Activated T-cell treated with anti-CD3 and anti-CD28 coated beads, Interleukin-2, amount 50 U/mL, for 48 hours (primary cell): ENCODE measurements around the gene FZD2.
"Not testable (repeated sequence)": the region's sequence is repeated elsewhere in the genome, so short reads cannot be mapped to it uniquely, and the experiment has no call there.

Source experiments
- DNase-seq, 2 experiments: peaks; one replicate each; pipeline ENCODE4 v3.0.0-alpha.2; 2020

Gene FZD2

DNA sequence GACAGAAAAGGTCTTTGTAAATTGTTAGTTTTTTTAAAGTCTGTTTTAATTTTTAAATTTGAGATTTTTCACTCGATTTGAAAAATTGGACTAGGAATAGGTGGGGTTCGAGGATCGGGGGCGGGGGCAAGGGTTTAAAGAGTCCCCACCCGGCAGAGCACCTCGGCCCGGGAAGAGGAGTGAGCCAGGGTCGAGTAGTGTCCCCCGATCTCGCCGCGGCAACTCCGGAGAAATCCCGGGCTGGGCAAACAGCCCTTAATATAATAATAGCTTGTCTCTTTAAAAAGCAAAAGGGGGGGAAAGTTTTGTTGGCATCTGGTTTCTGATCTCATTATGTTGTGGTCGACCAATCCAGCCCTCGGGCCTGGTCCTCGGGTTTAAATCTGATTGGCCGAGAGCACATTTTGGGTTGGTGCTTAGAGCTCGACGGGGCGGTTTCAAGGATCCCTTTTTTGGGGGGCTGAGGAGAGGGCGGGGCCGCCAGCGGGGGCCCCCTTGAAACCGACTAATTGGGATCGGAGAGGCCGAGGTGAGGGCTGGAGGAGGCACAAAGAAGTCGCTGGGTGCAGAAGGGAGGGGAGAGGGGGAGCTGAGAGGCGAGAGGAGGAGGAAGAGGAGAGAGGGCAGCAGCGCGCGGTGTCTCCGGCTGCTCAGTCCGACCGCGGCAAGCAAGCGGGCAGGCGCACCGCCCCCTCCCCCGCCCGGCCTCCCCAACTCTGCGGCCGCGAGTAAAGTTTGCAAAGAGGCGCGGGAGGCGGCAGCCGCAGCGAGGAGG lies at the start of gene FZD2:
Gene FZD2, plus strand, starts transcription at position 653 of the 775 bp plus-strand sequence. CDS start 205 bp downstream, outside the sequence.
- peak; percentile 57 to 62 for DNase-seq

DNA sequence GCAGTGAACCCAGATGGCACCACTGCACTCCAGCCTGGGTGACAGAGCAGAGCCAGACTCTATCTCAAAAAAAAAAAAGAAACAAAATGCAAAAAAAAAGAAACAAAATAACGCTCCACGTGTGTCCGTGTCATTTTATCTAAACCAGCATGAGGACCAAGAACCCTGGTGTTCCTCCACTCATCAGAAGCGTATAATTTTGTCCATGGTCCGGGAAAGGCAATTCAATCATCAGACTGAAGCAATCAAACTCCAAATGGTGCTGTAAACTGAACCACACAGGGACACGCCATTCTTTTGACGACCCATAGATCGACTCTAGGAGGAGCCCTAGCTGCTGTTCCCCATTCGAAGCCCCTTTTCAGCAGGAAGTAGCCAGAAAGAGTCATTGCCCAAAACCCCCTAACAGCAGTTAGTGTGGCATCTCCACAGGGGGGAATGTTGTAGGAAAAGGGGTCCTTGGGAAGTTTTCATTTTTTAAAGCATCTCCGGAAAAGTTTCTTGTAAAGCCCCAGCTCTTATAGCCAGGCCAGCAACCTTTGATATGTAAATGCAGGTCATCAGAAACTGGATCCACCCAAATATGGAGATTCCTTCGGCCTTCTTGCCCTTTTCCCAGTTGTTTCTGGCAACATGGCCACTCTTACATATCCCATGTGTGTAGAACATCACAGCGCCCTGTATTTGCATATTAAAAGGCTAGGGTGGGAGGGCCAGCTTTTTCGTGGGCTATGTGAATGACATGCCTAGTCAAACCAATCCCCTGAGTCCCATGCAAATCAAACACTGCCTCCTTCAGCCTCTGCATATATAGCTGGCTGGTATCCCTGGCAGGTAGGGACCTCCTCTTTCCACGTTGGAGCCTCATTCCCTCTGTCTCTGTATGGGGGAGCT lies 45.8 kb upstream of the FZD2 start:
- not testable (repeated sequence) for DNase-seq

DNA sequence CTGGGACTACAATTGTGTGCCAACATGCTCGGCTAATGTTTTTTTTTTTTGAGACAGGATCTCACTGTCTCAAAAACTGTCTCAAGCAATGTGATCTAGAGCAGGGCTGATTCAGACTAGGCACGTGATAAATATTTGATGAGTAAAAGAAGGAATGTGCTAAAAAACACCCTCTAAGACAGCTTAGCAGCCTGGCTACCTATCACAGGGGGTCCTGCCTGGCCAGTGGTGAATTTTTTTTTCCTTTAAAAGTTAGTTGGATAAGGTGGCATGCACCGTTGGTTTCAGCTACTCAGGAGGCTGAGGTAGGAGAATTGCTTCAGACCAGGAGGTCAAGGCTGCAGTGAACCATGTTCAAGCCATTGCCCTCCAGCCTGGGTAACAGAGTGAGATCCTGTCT lies 39.3 kb upstream of the FZD2 start:
- DNase-seq, result no peak

DNA sequence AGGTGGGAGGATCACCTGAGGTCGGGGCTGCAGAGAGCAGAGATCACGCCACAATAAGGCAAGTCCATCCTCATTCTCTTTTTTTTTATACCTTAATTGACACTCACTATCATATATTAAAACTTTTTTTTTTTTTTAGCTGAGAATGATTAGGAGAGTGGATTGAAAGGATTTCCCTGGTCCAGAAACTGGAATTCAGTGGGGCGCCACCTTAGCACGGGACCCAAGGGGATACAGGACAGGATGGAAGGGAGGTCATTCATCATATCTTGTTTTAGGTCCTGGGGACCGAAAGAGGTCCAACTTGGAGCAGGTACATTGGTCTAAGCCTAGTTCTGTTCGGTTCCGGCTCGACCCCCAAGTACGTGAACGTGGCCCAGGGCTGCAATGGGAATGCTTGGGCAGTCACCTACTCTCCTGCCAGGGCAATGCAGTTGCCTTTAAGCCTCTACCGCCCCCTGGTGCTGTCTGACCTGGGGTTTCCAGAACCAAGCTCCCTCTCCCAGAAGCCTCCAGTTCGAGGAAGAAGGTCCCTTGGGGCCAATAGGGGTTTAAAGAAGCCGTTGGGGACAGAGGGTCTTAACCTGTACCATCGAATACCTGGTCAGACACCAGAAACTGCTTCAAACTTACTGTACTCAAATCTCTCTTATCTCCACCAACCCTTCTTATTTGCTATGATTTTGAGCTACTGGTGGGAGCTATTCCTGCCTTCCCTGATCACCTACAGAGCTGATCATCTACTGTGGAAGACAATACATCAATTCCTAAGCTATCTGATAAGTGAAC lies 34.2 kb upstream of the FZD2 start:
- DNase-seq, result peak; percentile 78 to 83

DNA sequence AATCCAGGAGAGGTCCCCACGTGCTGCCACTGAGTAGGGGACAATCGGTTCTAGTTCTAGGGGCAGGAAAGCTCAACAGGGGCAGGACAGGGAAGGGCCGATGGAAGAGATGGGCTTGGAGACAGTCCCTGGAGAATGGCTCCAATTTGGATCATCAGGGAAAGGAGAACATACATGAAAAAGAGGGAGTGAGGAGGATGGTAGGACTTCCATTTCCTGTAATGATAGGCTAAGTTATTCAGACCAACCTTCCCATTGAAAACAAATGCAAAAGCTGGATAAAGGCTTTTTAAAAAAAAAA lies 33.7 kb upstream of the FZD2 start:
- no peak for DNase-seq

DNA sequence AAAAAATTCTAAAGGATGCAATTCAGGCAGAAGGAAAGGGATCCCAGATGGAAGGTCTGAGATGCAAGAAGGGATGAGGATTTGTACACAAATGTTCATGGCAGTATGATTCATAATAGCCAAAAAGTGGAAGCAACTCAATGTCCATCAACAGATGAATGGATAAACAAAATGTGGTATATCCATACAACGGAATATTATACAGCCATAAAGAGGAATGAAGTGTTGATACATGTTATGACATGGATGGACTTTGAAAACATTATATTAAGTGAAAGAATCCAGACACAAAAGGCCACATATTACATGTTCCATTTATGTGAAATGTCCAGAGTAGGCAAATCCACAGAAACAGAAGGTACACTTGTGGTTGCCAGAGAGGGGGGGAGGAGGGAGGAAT lies 30.2 kb upstream of the FZD2 start:
- no peak for DNase-seq

DNA sequence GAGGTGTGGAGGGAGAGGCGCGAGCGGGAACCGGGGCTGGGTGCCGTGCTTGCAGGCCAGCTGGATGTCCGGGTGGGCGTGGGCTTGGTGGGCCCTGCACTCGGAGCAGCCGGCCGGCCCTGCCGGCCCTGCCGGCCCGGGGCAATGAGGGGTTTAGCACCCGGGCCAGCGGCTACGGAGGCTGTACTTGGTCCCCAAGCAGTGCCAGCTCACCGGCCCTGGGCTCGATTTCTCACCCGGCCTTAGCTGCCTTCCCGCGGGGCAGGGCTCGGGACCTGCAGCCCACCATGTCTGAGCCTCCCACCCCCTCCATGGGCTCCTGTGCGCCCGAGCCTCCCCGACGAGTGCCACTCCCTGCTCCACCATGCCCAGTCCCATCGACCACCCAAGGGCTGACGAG lies 29.3 kb upstream of the FZD2 start:
- DNase-seq, result no peak

DNA sequence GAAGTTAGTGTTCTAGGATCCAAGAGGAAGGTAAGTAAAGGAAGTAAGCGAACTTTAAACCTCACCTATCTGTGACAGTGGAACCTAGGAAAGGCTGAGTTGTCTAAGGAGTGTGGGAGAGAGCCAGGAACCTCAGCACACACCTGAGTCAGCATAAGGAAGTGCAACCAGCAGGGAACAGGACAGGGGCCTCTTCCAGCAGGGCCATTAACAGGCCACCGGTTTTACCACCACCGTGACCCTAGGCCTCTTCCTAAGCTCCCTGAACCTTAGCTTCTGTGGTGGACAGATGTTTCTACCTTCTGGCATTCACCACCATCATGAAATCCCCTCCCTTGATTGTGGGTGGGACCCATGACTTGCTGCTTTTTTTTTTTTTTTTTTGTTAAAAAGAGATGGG lies 27.4 kb upstream of the FZD2 start:
- DNase-seq, result no peak

DNA sequence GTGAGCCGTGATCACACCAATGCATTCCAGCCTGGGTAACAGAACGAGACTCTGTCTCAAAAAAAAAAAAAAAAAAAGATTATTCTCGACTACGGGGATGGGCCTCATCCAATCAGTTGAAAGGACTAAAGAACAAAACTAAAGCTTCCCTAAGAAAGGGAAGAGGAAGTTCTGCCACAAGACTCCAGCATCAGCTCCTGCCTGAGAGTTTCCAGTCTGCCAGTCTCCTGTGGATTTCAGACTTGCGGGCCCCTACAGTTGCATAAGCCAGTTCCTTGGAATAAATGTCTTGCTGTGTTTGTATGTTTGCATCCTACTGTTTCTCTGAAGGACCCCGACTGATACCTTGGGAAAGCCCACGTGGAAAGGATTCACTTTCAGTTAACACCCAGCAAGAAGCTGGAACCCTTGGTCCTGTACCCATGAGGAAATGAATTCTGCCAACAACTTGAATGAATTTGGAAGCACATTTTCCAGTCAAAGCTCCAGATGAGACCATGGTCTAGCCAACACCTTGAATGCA lies 26.3 kb upstream of the FZD2 start:
- DNase-seq, result no peak

DNA sequence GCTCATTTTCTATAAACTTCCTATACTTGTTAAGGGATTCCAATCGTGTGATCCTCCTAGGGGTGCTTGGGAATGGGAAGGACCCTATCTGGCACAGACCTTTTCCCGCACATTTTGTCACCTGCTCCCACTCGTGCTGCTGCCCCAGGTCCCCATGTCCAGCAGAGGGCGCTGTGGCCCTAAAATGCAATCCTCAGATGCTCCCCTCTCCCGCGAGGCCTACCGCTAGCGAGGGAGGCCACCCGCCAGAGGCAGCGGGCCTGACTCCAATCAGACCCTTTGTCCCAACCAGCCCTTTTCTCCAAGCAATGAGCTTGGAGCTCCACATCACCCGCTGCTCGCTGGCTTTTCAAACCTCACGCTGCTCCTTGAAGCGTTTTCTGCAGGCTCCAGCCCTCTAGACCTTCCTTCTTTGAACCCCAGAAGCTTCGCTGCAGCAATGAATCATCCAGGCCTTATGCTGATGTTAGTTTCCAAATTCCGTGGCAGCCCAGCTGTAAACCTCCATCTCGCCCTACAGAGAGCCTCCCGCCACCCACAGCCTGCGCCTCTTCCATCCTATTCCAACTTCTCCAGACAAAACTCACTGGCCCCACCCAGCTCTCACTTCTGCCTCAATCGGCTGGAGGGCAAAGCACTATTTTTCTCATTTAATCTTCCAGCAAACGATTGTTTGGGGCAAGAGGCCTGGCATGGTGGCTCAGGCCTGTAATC lies 23.6 kb upstream of the FZD2 start:
- peak; percentile 92 to 93 for DNase-seq

DNA sequence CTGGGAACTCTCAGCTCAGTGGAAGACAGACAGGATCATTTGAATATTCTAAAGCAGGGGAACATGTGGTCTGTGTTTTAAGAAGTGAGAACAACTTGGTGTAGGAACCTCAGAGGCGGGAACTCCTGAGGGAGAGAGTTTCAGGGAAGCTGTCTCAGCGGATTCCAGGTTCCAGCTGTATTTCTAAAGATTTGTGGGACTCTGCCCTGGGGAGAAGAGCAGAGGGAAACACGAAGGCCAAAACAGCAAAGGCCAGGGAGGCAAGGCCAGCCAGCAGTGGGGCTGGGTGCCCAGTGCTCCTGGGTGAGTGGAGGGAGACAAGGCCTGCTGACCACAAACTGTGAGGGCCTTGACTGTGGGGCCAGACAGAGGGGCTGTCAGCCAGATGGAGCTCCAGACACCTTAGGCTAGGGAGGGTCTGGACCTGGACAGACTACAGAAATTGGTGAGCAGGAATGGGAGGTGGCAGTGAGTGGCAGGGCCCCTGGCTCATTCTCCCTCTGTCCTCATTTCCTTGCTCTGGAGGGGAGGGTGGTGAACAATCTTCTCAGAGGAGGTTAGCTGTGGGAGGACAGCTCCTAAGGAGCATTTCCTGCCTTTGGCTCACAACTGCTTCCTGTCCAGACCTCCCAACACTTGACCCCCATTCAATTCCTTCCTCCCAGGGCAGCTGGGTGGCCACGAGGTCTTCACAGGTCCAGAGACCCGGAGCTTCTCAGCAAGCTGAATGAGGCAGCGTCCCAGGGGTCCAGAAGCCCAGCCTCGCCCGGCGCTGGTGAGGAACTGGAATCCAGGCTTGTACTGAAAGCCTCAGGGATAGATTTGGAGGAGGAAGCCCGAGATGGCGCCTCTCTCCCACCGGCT lies 21.0 kb upstream of the FZD2 start:
- no peak for DNase-seq

DNA sequence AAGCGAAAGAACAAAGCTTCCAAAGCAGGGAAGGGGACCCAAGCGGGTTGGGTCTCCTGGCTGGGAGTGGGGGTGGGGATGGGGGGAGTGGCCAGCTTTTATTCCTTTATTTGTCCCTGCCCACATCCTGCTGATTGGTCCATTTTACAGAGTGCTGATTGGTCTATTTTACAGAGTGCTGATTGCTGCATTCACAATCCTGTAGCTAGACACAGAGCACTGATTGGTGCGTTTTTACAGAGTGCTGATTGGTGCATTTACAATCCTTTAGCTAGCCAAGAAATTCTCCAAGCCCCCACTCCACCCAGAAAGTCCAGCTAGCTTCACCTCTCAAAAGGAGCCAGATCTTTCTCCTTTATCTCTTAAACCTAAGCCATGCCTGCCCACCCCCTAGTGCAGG lies 19.4 kb upstream of the FZD2 start:
- DNase-seq, result not testable (repeated sequence)

DNA sequence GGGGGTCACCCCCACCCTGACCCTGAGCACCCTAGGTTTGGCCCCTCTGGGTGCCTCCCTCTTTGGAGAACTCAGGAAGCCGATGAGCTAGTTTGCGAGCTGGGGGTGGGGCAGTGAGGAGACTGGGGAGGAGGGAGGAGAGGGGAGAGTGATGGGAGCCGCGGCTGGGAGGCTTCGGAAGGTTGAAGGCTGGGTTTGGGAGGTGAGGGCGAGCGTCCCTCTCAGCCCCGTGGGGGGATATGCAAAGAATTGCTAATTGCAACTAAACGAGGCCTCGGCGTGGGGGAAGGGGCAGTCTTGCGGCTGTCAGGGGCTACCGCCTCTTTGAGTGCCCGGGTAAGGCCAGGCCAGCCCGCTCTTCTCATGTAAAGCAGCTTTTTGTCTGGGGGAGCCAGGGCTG lies 17.6 kb upstream of the FZD2 start:
- no peak for DNase-seq

DNA sequence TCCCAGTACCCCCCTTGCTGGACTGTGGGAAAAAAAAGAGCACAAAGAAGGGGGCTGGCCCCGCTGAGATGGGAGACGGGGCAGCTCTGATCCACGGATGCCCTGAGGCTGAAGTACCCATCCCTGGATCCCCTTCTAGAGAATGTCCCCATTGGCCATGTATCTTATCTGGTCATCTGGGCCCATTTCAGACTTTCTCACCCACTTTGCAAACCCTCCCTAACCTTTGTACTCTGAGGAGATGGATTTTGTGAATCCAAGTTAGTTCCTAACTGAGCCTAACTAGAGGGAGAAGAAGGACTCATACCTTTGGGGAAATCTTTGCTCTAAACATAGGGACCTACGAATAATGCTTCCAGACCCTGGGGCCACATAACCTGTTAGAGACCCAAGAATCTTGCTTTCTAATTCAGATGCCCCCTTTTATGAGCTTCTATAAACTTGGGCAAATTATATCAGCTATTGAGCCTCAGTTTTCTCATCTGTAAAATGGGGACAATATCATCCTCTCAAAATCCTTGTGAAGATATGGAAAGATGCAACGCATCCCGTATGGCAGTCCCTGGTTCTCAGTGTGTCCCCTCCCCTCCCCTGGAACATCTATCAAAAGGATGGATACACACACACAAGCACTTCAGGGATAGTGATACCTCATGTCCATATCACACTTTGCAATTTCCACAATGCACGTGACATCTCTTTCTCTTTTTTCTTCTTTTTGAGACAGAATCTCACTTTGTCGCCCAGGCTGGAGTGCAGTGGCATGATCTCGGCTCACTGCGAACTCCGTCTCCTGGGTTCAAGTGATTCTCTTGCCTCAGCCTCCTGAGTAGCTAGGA lies 16.8 kb upstream of the FZD2 start:
- DNase-seq, result no peak

DNA sequence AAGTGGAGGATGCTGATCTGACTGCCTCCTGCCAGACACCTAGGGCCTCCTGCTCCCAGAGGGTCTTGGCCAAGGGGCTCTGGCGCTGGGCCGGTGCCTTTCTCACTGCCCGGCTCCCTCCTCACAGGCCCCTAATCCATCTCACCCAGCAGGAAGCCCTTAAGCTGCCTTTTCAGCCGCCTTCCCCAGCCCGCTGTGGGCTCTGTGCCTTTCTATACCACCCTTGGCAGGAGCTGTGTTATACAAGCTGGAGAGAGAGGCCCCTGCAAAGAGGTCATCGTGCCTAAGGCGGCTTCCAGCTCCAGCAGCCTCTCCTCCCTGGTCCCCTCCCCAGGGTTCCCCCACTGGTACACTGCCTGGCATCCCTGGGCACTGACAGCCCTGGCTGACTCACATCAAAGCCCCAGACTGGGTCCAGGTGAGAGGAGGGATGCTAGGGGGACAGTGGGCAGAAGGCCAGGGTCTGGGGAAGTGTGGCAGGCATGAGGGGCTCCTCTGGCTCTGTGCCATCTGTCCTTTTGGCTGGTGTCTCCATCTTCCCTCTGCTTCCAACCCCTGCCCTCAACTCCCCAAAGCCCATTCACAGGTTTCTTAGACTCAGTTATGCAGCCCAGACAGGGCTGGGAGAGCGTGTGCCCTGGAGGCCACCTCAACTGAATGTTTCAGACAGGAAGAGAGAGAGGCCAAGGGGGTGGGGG lies 15.3 kb upstream of the FZD2 start:
- no peak for DNase-seq

DNA sequence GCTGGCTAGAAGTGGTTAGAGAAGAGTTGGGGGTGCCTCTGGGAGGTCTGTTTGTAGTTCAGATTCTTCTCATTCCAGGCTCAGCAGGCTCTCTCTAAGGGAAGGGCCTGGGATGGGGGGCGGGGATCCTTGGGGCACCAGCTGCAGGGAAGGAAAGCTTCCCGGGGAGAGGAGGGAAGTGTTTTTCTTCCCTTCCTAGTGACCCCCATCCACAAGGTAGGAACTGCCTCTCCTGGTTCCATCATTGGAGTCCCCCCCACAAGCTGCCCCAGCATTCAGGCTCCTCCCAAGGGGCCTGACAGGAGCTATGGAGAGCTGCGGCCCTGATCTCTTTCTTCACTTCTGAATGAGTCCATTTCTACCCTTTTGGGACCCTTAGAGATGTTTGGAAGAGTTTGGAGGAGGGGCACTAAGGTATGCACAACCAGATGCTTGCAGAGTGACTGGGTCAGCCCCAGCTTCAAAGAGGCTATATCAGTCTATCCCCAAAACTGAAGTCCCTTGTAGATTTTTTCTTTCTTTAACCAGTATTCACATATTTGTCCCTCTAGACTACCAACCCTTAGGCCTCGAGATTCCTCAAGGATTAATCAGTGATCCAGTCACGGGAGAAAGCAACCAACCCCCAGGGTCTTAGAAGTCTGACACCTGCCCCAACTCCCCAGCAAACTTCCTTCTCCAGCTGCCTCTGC lies 13.9 kb upstream of the FZD2 start:
- no peak for DNase-seq

DNA sequence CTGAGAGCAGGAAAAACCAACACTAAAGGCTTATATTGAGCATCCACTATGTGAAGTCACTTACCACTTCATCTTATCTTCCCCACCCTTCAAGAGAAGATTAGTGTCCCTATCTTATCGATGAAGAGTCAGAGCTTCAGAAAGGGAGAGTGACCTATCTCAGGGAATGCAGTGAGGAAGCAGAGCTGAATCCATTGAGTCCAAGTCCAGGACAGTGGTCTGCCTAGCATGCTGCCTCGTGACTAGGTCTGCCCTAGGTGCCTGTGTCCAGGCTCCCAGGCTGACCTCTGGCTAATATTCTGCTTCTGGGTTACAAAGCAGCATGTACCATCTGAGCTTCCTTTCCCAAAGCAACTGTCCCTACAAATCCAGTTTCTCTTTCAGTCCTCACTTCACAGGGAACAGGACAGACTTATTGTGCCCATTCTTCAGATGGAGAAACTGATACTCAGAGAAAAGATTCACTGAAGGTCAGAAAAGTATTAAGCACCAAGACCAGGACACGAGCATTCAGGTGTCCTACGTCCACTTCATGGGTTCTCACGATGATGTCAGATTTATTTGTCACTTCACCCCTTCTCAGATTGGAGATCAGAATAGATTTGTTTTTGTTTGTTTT lies 13.3 kb upstream of the FZD2 start:
- DNase-seq, result no peak

DNA sequence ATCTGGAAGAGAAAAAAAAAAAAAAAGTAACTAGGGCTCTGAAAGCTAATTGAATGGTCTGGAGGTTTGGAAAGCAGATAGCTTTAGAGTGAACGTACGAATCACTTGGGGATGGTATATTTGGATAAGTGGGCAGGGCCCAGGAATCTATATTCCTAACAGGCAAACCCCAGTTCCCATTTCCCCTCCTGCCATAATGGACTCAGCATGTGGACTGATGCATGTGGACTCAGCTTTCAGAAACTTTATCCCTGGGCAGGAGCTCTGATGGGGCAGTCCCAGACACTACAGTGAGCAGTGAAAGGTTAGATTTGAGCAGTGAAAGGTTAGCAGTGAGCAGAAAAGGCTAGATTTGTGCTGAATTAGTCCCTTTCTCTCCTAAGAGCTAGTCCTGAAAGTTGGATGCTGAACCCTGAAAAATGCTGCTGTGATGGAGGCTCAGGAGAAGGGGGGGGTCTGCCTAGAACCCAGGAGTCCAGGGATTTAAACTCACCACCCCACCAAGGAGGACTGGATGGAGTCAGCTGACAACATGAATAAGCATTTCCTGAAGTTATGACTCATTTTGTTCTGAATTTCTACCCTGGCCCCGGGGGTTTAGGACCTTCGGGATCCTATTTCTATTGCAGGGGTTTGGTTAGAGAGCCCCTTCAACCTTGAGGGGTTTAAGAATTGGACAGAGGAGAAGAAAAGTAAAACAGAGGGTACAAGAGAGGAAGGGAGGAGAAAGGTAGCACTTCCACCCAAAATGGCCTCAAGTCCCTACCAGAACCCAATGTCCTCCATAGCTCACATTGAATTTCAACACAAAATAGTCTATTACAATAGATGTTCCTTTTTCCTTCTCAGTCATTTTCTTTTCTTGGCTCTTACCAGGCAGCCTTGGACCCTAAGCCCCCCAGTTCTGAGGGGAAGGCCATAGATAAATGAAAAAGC lies 10.3 kb upstream of the FZD2 start:
- no peak for DNase-seq
